ENCODE measurements around the gene DLG2. TPM values are rescaled to one million over a fixed set of nuclear protein-coding genes. Genes with fewer than 3 reads are reported as not detected.

DLG2 gene
- total RNA-seq, 3 donors from 2014 or later (not counting 1 experiment from before 2014, with no cell fraction given), result 1.7 to 2.9 (median 2.2) TPM

DNA sequence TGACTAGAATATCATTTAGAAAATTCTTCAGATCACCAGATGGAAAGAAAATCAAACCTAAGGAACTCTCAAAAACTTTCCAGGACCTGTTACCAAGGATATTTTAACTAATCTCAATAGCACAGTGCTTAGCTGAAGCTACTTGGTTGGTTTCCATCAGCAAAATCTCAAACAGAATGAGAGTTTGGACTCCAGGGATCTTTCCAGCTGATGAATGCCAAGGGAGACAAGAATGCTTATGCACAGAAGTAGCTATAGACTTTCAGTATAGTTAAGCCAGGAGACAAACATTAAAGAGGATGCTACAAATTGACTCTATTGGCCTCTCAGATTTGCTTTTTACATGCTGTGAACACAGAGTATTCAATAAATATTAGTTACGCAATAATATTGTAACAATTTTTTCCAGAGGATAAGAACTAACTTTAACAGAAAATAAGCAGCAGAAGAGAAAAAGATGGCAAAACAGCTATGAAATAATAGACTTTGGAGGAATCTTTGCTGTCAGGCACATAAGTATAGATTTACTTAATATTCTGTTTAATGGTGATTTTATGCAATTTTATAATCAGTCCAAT is 331.4 kb downstream of the DLG2 start:
- DNase-seq (no peak), ATAC-seq (no peak)
- Mint-ChIP-seq H3K27me3 (ENCODE audit: low read depth in 2 of 2) (no peaks in the 10 kb centered on the region), H3K36me3 (peaks cover 8% of the 10 kb centered on the region), H3K4me1 (no peaks in the 10 kb centered on the region), H3K4me3 (no peak overlapping the region), H3K27ac (no peak overlapping the region), H3K9me3 (peaks cover 12 to 15% of the 10 kb centered on the region in 2 donors)
- H3K27ac ChIP-seq (ENCODE audit: low read length), result no peak overlapping the region
- no peaks in the 10 kb centered on the region for H3K4me1 ChIP-seq (ENCODE audit: control insufficient read depth, insufficient read depth, low read length)
- intact Hi-C loops (cut with micrococcal nuclease), result no loop called here
- H3K36me3 ChIP-seq (ENCODE audit: control insufficient read depth, insufficient read depth, low read length), result no peaks in the 10 kb centered on the region
- H3K4me3 ChIP-seq (ENCODE audit: low read length), result no peak overlapping the region
- TF ChIP-seq, protein P1, sequence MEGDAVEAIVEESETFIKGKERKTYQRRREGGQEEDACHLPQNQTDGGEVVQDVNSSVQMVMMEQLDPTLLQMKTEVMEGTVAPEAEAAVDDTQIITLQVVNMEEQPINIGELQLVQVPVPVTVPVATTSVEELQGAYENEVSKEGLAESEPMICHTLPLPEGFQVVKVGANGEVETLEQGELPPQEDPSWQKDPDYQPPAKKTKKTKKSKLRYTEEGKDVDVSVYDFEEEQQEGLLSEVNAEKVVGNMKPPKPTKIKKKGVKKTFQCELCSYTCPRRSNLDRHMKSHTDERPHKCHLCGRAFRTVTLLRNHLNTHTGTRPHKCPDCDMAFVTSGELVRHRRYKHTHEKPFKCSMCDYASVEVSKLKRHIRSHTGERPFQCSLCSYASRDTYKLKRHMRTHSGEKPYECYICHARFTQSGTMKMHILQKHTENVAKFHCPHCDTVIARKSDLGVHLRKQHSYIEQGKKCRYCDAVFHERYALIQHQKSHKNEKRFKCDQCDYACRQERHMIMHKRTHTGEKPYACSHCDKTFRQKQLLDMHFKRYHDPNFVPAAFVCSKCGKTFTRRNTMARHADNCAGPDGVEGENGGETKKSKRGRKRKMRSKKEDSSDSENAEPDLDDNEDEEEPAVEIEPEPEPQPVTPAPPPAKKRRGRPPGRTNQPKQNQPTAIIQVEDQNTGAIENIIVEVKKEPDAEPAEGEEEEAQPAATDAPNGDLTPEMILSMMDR (IDR thresholded peaks at IDR 0.05), result no peak
- no peaks in the 10 kb centered on the region for H3K9me3 ChIP-seq (ENCODE audit: control insufficient read depth, insufficient read depth, low read length)
- H3K27me3 ChIP-seq (ENCODE audit: control insufficient read depth, insufficient read depth, low read length), result no peaks in the 10 kb centered on the region
- no CpG with 5 or more reads among the region's 1 CpG for WGBS (ENCODE audit: insufficient coverage)

DNA sequence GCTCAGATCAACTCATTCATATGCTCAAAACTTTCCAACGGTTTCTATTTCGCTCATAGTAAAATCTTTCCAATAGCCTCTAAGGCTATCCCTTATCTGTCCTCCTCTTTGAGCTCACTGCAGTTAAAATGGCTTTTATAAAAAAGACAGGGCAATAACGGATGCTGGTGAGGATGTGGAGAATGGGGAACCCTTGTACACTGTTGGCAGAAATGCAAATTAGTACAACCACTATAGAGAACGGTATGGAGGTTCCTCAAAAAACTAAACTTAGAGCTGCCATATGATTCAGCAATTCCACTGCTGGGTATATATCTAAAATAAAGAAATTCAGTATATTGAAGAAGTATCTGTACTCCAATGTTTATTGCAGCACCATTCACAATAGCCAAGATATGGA is 345.6 kb downstream of the DLG2 start:
- H3K27me3 ChIP-seq (ENCODE audit: control insufficient read depth, insufficient read depth, low read length), result no peaks in the 10 kb centered on the region
- H3K9me3 Mint-ChIP-seq, result peaks cover 11 to 17% of the 10 kb centered on the region in 2 donors
- no peaks in the 10 kb centered on the region for H3K36me3 ChIP-seq (ENCODE audit: control insufficient read depth, insufficient read depth, low read length)
- no peaks in the 10 kb centered on the region for H3K4me1 Mint-ChIP-seq
- H3K36me3 Mint-ChIP-seq, result no peaks in the 10 kb centered on the region
- no peak for DNase-seq
- no peak overlapping the region for H3K4me3 ChIP-seq (ENCODE audit: low read length)
- WGBS (ENCODE audit: insufficient coverage), result 90% methylated on average over 2 of the region's 4 CpGs
- H3K4me1 ChIP-seq (ENCODE audit: control insufficient read depth, insufficient read depth, low read length), result no peaks in the 10 kb centered on the region
- H3K4me3 Mint-ChIP-seq, result no peak overlapping the region
- H3K27ac Mint-ChIP-seq, result no peak overlapping the region
- H3K27ac ChIP-seq (ENCODE audit: low read length), result no peak overlapping the region
- no peaks in the 10 kb centered on the region for H3K9me3 ChIP-seq (ENCODE audit: control insufficient read depth, insufficient read depth, low read length)
- intact Hi-C loops (cut with micrococcal nuclease), result no loop called here
- H3K27me3 Mint-ChIP-seq (ENCODE audit: low read depth in 2 of 2), result no peaks in the 10 kb centered on the region
- TF ChIP-seq, protein P1 (IDR thresholded peaks at IDR 0.05), result no peak
- ATAC-seq, result no peak

DNA sequence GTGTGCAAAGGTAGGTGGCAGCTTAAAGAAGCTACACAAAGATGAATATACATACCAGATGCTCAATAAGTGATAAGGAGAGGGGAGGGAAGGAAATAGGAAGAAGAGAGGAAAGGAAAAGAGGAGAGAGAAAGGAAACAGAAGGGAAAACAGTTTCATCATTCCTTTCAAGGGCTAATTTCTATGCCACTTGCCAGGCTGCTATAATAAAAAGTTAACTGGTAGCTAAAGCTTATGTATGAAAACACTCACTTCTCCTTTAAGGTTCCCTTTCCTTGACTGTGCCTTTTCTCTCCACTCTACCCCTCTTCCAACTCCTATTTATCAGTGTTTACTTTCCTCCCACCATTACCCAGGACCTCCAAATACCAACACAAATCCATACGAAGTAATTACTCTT is 347.9 kb downstream of the DLG2 start:
- Histone ChIP-seq H3K36me3 (ENCODE audit: control insufficient read depth, insufficient read depth, low read length) (no peaks in the 10 kb centered on the region), H3K9me3 (ENCODE audit: control insufficient read depth, insufficient read depth, low read length) (no peaks in the 10 kb centered on the region), H3K27me3 (ENCODE audit: control insufficient read depth, insufficient read depth, low read length) (no peaks in the 10 kb centered on the region), H3K4me1 (ENCODE audit: control insufficient read depth, insufficient read depth, low read length) (no peaks in the 10 kb centered on the region), H3K4me3 (ENCODE audit: low read length) (no peak overlapping the region), H3K27ac (ENCODE audit: low read length) (no peak overlapping the region)
- intact Hi-C loops (cut with micrococcal nuclease), result no loop called here
- Mint-ChIP-seq H3K36me3 (no peaks in the 10 kb centered on the region), H3K9me3 (peaks cover 6 to 13% of the 10 kb centered on the region in 2 donors), H3K27me3 (ENCODE audit: low read depth in 2 of 2) (no peaks in the 10 kb centered on the region), H3K4me1 (no peaks in the 10 kb centered on the region), H3K27ac (no peak overlapping the region), H3K4me3 (no peak overlapping the region)
- TF ChIP-seq, protein P1 (IDR thresholded peaks at IDR 0.05), result no peak
- ATAC-seq (no peak), DNase-seq (no peak)
- 89% methylated on average over 1 of the region's 1 CpG for WGBS (ENCODE audit: insufficient coverage)

DNA sequence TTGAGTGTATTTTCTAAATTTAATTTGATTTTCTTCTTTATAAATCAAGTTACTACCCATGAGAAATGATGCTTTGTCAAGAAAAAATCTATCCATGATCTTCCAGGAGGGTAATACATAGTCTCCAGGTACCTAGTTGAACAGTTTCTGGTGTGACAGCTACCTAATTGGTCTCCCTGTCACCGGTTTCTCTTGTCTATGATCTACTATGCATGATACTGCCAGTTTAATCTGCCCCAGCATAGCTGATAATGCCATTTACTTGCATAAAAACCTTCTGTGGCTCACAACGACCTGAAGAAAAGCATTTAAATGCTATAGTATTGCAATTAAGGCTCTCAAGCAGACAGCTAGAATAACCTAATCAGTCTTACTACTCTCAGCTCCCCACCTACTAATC is 349.5 kb downstream of the DLG2 start:
- Mint-ChIP-seq H3K27me3 (ENCODE audit: low read depth in 2 of 2) (no peaks in the 10 kb centered on the region), H3K9me3 (peaks cover 6 to 14% of the 10 kb centered on the region in 2 donors), H3K36me3 (peaks cover under 1% of the 10 kb centered on the region), H3K4me3 (no peak overlapping the region), H3K4me1 (no peaks in the 10 kb centered on the region), H3K27ac (no peak overlapping the region)
- ATAC-seq, result no peak
- TF ChIP-seq, protein P1 (IDR thresholded peaks at IDR 0.05), result no peak
- Histone ChIP-seq H3K27me3 (ENCODE audit: control insufficient read depth, insufficient read depth, low read length) (no peaks in the 10 kb centered on the region), H3K27ac (ENCODE audit: low read length) (no peak overlapping the region), H3K4me1 (ENCODE audit: control insufficient read depth, insufficient read depth, low read length) (no peaks in the 10 kb centered on the region), H3K4me3 (ENCODE audit: low read length) (no peak overlapping the region), H3K36me3 (ENCODE audit: control insufficient read depth, insufficient read depth, low read length) (no peaks in the 10 kb centered on the region), H3K9me3 (ENCODE audit: control insufficient read depth, insufficient read depth, low read length) (no peaks in the 10 kb centered on the region)
- WGBS (ENCODE audit: insufficient coverage), result 65% methylated on average over 2 of the region's 2 CpGs
- intact Hi-C loops (cut with micrococcal nuclease), result no loop called here
- no peak for DNase-seq
